H1 (cell line): ENCODE data around the gene FAM83C. TPM values are rescaled to one million over a fixed set of nuclear protein-coding genes. Genes with fewer than 3 reads are reported as not detected.

Experiments used
- SIN3A ChIP-seq, 2 experiments: IDR thresholded peaks in 1 of 2; conservative IDR thresholded peaks in 1 of 2; 2 replicates each; pipeline ENCODE4 v1.6.1; 2011 to 2012; ENCODE audit warnings: low read length in 2 of 2, improper control_type of control experiment in 1 of 2, low read depth in 1 of 2, mild to moderate bottlenecking in 1 of 2
- SUZ12 ChIP-seq: fragments of 200-600 bp; sonication (generic); IDR thresholded peaks from 2 replicates; pipeline ENCODE4 v1.6.1; 2012; ENCODE audit warnings: mild to moderate bottlenecking, inconsistent platforms, low read length, moderate library complexity, mixed read lengths
- TBP ChIP-seq: IDR thresholded peaks from 2 replicates; pipeline ENCODE4 v1.6.1; 2011; ENCODE audit warnings: low read depth, low read length, improper control_type of control experiment
- polyA plus RNA-seq, 7 experiments: library from polyadenylated mRNA; depleted of rRNA in 3 of 7; stranded (reverse) in 5 of 7; unstranded in 2 of 7; fragments of >200 nt in 5 of 7; fragments of 200-250 nt in 2 of 7; gene quantifications; 1 replicate in 5 of 7; 2 replicates in 1 of 7; 4 replicates in 1 of 7; pipeline versions ENCODE4 v1.2.1 to v1.2.3, GENCODE V29; 2011 to 2013; ENCODE audit warnings: missing spikeins in 2 of 7, mixed read lengths in 2 of 7
- total RNA-seq: library from RNA; stranded (reverse); fragmentation: NEBNext Ultra II Directional; extraction: Animal tissue kit (Norgen Biotek cat#: 25700); gene quantifications from 2 replicates; pipeline ENCODE4 v1.2.1, GENCODE V29; 2021
- TF ChIP-seq, protein P1 (sequence below), 3 experiments: IDR thresholded peaks; 1 replicate in 2 of 3; 2 replicates in 1 of 3; pipeline versions ENCODE4 v1.5.1 to v1.6.1; 2011; ENCODE audit warnings: low read length in 3 of 3, mild to moderate bottlenecking in 3 of 3, inconsistent platforms in 2 of 3, low read depth in 1 of 3, moderate library complexity in 1 of 3; ENCODE audit not compliant: insufficient read depth in 1 of 3; ENCODE audit errors: control extremely low read depth in 1 of 3

FAM83C gene
- total and polyA plus RNA-seq, 2 of the 8 experiments (the other 6 are each of a cell fraction or from before 2014, with no cell fraction given): not detected

DNA sequence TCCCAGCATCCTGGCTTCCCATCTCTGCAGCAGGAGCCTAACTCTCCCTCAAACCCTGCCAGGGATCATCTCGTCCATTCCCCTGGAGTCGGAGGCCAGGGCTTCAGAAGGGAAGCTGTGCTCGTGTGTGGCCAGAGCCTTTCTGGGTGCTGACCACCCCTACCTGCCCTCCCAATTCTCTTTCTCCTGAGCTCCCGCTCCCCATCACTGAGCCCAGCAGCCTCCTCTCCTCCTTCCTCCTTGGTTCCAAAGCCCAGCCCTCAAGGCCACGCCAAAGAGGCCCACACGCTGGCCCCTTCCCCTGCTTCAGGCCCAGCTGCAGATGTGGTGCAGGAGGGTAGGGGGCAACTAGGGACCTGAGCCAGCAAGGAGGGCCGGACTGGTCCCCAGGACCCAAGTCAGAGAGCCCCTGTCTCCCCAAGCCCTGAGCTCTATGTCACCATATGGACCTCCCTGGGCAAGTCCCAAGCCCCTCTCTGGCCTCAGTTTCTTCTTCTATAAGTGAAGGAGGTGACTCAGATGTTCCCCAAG lies 1.3 kb downstream of the FAM83C start (continued):
- TF ChIP-seq TBP (no peak), SIN3A (conservative IDR thresholded peaks at IDR 0.05 in 1 of 2, IDR thresholded peaks at IDR 0.05 in 1 of 2; ENCODE audit: low read depth in 1 of 2, low read length in 2 of 2) (no peak), SUZ12 (no peak)
- TF ChIP-seq, protein P1, sequence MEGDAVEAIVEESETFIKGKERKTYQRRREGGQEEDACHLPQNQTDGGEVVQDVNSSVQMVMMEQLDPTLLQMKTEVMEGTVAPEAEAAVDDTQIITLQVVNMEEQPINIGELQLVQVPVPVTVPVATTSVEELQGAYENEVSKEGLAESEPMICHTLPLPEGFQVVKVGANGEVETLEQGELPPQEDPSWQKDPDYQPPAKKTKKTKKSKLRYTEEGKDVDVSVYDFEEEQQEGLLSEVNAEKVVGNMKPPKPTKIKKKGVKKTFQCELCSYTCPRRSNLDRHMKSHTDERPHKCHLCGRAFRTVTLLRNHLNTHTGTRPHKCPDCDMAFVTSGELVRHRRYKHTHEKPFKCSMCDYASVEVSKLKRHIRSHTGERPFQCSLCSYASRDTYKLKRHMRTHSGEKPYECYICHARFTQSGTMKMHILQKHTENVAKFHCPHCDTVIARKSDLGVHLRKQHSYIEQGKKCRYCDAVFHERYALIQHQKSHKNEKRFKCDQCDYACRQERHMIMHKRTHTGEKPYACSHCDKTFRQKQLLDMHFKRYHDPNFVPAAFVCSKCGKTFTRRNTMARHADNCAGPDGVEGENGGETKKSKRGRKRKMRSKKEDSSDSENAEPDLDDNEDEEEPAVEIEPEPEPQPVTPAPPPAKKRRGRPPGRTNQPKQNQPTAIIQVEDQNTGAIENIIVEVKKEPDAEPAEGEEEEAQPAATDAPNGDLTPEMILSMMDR (IDR thresholded peaks at IDR 0.05; ENCODE audit: control extremely low read depth in 1 of 3, insufficient read depth in 1 of 3, low read depth in 1 of 3, low read length in 3 of 3): no peak
